HepG2 (cell line): ENCODE results near the gene TRAPPC4. TPM values are rescaled to one million over a fixed set of nuclear protein-coding genes. Genes with fewer than 3 reads are reported as not detected.

Experiments
- CBX2 ChIP-seq, 2 experiments: fragments of 200-600 bp in 1 of 2; sonication (generic); formaldehyde crosslinking in 1 of 2; IDR thresholded peaks; 2 replicates each; pipeline versions ENCODE4 v1.7.0 to v1.8.1; 2018 to 2022; ENCODE audit warnings: low read depth in 2 of 2, low read length in 1 of 2, mild to moderate bottlenecking in 1 of 2, missing genetic modification reagents in 1 of 2
- GFI1 ChIP-seq: sonication (generic); formaldehyde crosslinking; IDR thresholded peaks from 2 replicates; pipeline ENCODE4 v1.5.0; 2020; ENCODE audit warnings: missing genetic modification reagents, mild to moderate bottlenecking, borderline replicate concordance
- HOXA3 ChIP-seq: sonication (generic); formaldehyde crosslinking; IDR thresholded peaks from 2 replicates; pipeline ENCODE4 v1.5.0; 2020; ENCODE audit warnings: missing genetic modification reagents
- PPARG ChIP-seq: conservative IDR thresholded peaks from 2 replicates; pipeline ENCODE4 v1.6.1; 2016; ENCODE audit warnings: missing biosample characterization, missing genetic modification reagents
- RFXANK ChIP-seq: IDR thresholded peaks from 2 replicates; pipeline ENCODE4 v1.6.1; 2016
- ZNF224 ChIP-seq: sonication (generic); formaldehyde crosslinking; IDR thresholded peaks from 2 replicates; pipeline ENCODE4 v1.5.0; 2020; ENCODE audit warnings: mild to moderate bottlenecking, missing genetic modification reagents
- ZNF550 ChIP-seq: sonication (generic); formaldehyde crosslinking; IDR thresholded peaks from 2 replicates; pipeline ENCODE4 v1.4.0; 2020; ENCODE audit warnings: mild to moderate bottlenecking, missing genetic modification reagents, borderline replicate concordance
- ZNF569 ChIP-seq: sonication (generic); formaldehyde crosslinking; IDR thresholded peaks from 2 replicates; pipeline ENCODE4 v1.5.0; 2020; ENCODE audit warnings: mild to moderate bottlenecking, missing genetic modification reagents, moderate library complexity, borderline replicate concordance
- ZNF816 ChIP-seq: sonication (generic); formaldehyde crosslinking; IDR thresholded peaks from 2 replicates; pipeline ENCODE4 v1.8.0; 2022; ENCODE audit warnings: missing genetic modification reagents, mild to moderate bottlenecking, borderline replicate concordance
- polyA plus RNA-seq, 8 experiments: library from polyadenylated mRNA; depleted of rRNA in 3 of 8; stranded (reverse) in 7 of 8; unstranded in 1 of 8; fragments of >200 nt; fragmentation: Illumina TruSeq in 4 of 8; extraction: Trizol in 4 of 8; gene quantifications; 2 replicates each; pipeline versions ENCODE4 v1.2.1 to v1.2.3, GENCODE V29; 2011 to 2016; ENCODE audit warnings: low read depth in 4 of 8, missing spikeins in 1 of 8, mixed read lengths in 1 of 8; ENCODE audit not compliant: insufficient read depth in 1 of 8
- total RNA-seq, 5 experiments: library from RNA; depleted of rRNA; stranded (reverse); fragments of >200 nt; fragmentation: Illumina TruSeq; extraction: Trizol; gene quantifications; 2 replicates each; pipeline ENCODE4 v1.2.3, GENCODE V29; 2016; ENCODE audit warnings: low read depth in 1 of 5
- TF ChIP-seq, protein P1 (sequence below): sonication (generic); formaldehyde crosslinking; IDR thresholded peaks from 2 replicates; pipeline ENCODE4 v1.8.0; 2022; ENCODE audit warnings: mild to moderate bottlenecking, missing genetic modification reagents, borderline replicate concordance
- TF ChIP-seq, protein P2 (sequence below): sonication (generic); formaldehyde crosslinking; IDR thresholded peaks from 2 replicates; pipeline ENCODE4 v1.4.0; 2020; ENCODE audit warnings: mild to moderate bottlenecking, missing genetic modification reagents
- TF ChIP-seq, protein P3 (sequence below): sonication (generic); formaldehyde crosslinking; IDR thresholded peaks from 2 replicates; pipeline ENCODE4 v1.5.0; 2020; ENCODE audit warnings: missing genetic modification reagents

Gene TRAPPC4
- total and polyA plus RNA-seq, 2 of the 13 experiments (the other 11 are each of a cell fraction or from before 2014, with no cell fraction given): 97.4 to 140 TPM

DNA sequence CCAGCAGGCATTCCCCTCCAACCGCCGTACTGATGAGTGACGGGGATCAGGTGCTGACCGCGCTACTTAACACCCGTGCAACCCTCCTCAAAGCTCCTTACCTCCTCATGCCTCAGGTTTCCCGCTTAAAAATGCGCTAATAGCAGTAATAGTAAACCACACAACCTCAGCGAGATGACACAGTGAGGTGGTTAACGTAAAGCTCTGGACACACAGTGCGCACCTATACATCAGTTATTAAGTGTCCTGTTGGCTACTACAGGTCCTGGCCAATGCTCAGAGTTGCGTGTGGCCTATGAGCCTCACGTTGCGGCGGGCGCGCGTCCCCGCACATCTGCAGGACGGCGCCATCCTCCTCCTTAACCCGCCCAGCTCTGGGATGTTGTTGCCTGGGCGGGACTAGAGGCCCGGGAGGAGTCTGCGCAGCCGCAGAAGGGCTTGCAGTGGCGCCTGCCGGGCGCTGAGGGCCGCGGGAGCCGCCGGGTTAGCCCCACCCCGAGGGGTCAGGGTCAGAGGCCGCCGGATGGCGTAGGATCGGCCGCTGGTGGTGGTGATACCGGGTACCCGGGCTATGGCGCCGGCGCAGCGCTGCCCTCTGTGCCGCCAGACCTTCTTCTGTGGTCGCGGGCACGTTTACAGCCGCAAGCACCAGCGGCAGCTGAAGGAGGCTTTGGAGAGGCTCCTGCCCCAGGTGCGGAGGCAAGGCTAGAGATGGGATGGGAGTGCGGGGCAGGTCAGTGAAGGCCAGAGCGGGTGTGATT is 20.8 kb upstream of the TRAPPC4 start, which contains the start of gene CENATAC (continued):
- TF ChIP-seq CBX2 (IDR thresholded peaks at IDR 0.05; ENCODE audit: low read depth, low read length): no peak
- no peak for TF ChIP-seq CBX2 (CRISPR knock-in tag; IDR thresholded peaks at IDR 0.05; ENCODE audit: low read depth)
- peak; percentile 98 for TF ChIP-seq ZNF224 (CRISPR knock-in tag)
- TF ChIP-seq ZNF550 (CRISPR knock-in tag): no peak
- TF ChIP-seq, protein P1, sequence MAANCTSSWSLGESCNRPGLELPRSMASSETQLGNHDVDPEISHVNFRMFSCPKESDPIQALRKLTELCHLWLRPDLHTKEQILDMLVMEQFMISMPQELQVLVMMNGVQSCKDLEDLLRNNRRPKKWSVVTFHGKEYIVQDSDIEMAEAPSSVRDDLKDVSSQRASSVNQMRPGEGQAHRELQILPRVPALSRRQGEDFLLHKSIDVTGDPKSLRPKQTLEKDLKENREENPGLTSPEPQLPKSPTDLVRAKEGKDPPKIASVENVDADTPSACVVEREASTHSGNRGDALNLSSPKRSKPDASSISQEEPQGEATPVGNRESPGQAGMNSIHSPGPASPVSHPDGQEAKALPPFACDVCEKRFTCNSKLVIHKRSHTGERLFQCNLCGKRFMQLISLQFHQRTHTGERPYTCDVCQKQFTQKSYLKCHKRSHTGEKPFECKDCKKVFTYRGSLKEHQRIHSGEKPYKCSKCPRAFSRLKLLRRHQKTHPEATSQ (CRISPR knock-in tag): no peak
- TF ChIP-seq ZNF569 (CRISPR knock-in tag): no peak
- TF ChIP-seq RFXANK: no peak
- TF ChIP-seq GFI1 (CRISPR knock-in tag): no peak; the same call in 1 of the 2 replicates
- TF ChIP-seq, protein P2, sequence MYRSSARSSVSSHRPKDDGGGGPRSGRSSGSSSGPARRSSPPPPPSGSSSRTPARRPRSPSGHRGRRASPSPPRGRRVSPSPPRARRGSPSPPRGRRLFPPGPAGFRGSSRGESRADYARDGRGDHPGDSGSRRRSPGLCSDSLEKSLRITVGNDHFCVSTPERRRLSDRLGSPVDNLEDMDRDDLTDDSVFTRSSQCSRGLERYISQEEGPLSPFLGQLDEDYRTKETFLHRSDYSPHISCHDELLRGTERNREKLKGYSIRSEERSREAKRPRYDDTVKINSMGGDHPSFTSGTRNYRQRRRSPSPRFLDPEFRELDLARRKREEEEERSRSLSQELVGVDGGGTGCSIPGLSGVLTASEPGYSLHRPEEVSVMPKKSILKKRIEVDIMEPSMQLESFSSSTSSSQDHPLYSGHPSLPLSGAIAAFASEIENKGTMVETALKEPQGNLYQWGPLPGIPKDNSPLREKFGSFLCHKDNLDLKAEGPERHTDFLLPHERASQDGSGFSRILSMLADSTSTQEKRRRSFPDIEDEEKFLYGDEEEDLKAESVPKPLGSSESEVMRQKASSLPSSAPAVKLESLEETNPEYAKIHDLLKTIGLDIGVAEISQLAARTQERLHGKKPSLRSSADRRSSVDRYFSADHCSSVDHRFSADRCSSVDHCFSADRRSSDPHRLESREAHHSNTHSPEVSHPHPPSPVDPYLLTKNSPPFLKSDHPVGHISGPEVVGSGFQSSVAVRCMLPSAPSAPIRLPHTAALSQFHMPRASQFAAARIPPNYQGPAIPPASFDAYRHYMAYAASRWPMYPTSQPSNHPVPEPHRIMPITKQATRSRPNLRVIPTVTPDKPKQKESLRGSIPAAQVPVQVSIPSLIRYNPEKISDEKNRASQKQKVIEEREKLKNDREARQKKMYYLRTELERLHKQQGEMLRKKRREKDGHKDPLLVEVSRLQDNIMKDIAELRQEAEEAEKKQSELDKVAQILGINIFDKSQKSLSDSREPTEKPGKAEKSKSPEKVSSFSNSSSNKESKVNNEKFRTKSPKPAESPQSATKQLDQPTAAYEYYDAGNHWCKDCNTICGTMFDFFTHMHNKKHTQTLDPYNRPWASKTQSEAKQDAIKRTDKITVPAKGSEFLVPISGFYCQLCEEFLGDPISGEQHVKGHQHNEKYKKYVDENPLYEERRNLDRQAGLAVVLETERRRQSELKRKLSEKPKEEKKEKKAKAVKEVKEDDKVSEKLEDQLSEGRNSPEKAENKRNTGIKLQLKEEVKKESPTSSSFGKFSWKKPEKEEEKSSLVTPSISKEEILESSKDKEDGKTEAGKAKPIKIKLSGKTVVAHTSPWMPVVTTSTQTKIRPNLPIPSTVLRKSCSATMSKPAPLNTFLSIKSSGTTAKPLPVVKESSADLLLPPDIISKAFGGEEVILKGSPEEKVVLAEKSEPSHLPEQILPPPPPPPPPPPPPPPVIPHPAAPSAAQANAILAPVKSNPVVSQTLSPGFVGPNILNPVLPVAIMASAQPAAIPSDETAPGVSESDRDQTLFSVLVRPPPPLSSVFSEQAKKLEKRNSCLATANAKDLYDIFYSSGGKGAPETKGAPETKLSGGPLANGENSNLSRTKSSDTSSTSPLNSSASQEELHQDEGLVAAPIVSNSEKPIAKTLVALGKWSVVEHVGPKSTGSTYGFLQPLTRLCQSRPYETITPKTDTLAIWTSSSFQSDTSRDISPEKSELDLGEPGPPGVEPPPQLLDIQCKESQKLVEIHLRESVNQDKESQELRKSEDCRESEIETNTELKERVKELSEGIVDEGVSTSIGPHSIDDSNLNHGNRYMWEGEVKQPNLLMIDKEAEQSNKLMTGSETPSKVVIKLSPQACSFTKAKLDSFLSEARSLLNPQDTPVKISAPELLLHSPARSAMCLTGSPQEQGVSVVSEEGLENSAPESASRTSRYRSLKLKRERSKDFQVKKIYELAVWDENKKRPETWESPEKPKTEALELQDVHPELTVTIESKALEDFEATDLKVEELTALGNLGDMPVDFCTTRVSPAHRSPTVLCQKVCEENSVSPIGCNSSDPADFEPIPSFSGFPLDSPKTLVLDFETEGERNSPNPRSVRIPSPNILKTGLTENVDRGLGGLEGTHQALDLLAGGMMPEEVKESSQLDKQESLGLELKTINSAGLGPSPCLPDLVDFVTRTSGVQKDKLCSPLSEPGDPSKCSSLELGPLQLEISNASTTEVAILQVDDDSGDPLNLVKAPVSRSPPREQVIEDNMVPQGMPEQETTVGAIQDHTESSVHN (CRISPR knock-in tag): no peak
- TF ChIP-seq, protein P3, sequence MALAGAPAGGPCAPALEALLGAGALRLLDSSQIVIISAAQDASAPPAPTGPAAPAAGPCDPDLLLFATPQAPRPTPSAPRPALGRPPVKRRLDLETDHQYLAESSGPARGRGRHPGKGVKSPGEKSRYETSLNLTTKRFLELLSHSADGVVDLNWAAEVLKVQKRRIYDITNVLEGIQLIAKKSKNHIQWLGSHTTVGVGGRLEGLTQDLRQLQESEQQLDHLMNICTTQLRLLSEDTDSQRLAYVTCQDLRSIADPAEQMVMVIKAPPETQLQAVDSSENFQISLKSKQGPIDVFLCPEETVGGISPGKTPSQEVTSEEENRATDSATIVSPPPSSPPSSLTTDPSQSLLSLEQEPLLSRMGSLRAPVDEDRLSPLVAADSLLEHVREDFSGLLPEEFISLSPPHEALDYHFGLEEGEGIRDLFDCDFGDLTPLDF (CRISPR knock-in tag): peak; percentile 85
- 0 out of 2 replicates have a peak, but pooled peaks have one; percentile 8 for TF ChIP-seq ZNF816
- peak; percentile 36; the same call in 1 of the 2 replicates for TF ChIP-seq PPARG (CRISPR knock-in tag)
- peak; percentile 41 for TF ChIP-seq HOXA3 (CRISPR knock-in tag)
